Uterus (tissue), 2 donors: ENCODE results near the gene APOH.

Experiments used
- CTCF ChIP-seq, 4 experiments: fragments of 200-600 bp in 2 of 4; fragments of 450-650 bp in 2 of 4; sonication (generic) in 2 of 4; IDR thresholded peaks; one replicate each; pipeline ENCODE4 v1.5.1; 2016 to 2019; ENCODE audit warnings: antibody characterized with exemption in 4 of 4, mild to moderate bottlenecking in 2 of 4, moderate library complexity in 1 of 4
- POLR2A ChIP-seq, 2 donors: fragments of 450-650 bp; IDR thresholded peaks; one replicate each; pipeline ENCODE4 v1.6.1; 2016; ENCODE audit warnings: antibody characterized with exemption in 2 of 2, mild to moderate bottlenecking in 1 of 2, moderate library complexity in 1 of 2

GRCh38 chr17:66260688-66261087 lies 31.5 kb upstream of the APOH start:
- TF ChIP-seq POLR2A (IDR thresholded peaks at IDR 0.05) (no peak), CTCF (IDR thresholded peaks at IDR 0.05) (no peak)
